Gastroesophageal sphincter (tissue), 4 donors: ENCODE measurements around the gene CNNM4. TPM values are rescaled to one million over a fixed set of nuclear protein-coding genes. Genes with fewer than 3 reads are reported as not detected.

Experiments
- ATAC-seq: fragments of 150-250 bp; one replicate; pipeline ENCODE4 v1.9.1; 2016; ENCODE audit warnings: mild to moderate bottlenecking, moderate library complexity
- H3K27ac ChIP-seq, 4 donors: fragments of 200-600 bp; sonication (generic) in 3 of 4; 1 replicate in 3 of 4; 2 replicates in 1 of 4; pipeline ENCODE4 v1.5.1; 2016 to 2019
- H3K27me3 ChIP-seq: fragments of 200-600 bp; sonication (generic); one replicate; pipeline ENCODE4 v1.5.1; 2019
- H3K36me3 ChIP-seq, 2 donors: fragments of 200-600 bp; sonication (generic); one replicate each; pipeline ENCODE4 v1.5.1; 2019; ENCODE audit warnings: control low read depth in 1 of 2
- H3K4me1 ChIP-seq, 3 donors: fragments of 200-600 bp; sonication (generic); 1 replicate in 2 of 3; 2 replicates in 1 of 3; pipeline ENCODE4 v1.5.1; 2016 to 2019; ENCODE audit warnings: control low read depth in 2 of 3
- H3K4me3 ChIP-seq, 2 donors: fragments of 200-600 bp; sonication (generic); one replicate each; pipeline ENCODE4 v1.5.1; 2019; ENCODE audit warnings: mild to moderate bottlenecking in 1 of 2, moderate library complexity in 1 of 2
- H3K9me3 ChIP-seq, 3 donors: fragments of 200-600 bp; sonication (generic); one replicate each; pipeline ENCODE4 v1.5.1; 2017 to 2019; ENCODE audit warnings: control low read depth in 2 of 3
- EP300 ChIP-seq: sonication (generic); formaldehyde crosslinking; IDR thresholded peaks from one replicate; pipeline ENCODE4 v1.6.1; 2017; ENCODE audit warnings: antibody characterized with exemption, mild to moderate bottlenecking
- POLR2A ChIP-seq, 2 donors: fragments of 450-650 bp; IDR thresholded peaks; one replicate each; pipeline ENCODE4 v1.6.1; 2017; ENCODE audit warnings: antibody characterized with exemption in 2 of 2, mild to moderate bottlenecking in 2 of 2, moderate library complexity in 1 of 2
- POLR2AphosphoS5 ChIP-seq: sonication (generic); formaldehyde crosslinking; IDR thresholded peaks from one replicate; pipeline ENCODE4 v1.6.1; 2017; ENCODE audit warnings: antibody characterized with exemption
- WGBS, 2 donors: methylation state at CpG; one replicate each; pipeline ENCODE4 v1.1.5; 2018; ENCODE audit warnings: low coverage in 1 of 2; 5-methylcytosine and 5-hydroxymethylcytosine counted together
- total RNA-seq, 4 donors: library from RNA; depleted of rRNA; stranded (reverse); fragments of >200 nt; gene quantifications; one replicate each; pipeline ENCODE4 v1.1.0, GENCODE V29; 2016
- TF ChIP-seq, protein P1 (sequence below), 4 experiments: fragments of 200-600 bp in 2 of 4; fragments of 450-650 bp in 2 of 4; sonication (generic) in 1 of 4; IDR thresholded peaks; one replicate each; pipeline ENCODE4 v1.5.1; 2017 to 2019; ENCODE audit warnings: antibody characterized with exemption in 4 of 4, mild to moderate bottlenecking in 2 of 4, moderate library complexity in 2 of 4

Gene CNNM4
- total RNA-seq, 4 donors from 2014 or later = 2.7 to 6.1 (median 5.5) TPM

DNA sequence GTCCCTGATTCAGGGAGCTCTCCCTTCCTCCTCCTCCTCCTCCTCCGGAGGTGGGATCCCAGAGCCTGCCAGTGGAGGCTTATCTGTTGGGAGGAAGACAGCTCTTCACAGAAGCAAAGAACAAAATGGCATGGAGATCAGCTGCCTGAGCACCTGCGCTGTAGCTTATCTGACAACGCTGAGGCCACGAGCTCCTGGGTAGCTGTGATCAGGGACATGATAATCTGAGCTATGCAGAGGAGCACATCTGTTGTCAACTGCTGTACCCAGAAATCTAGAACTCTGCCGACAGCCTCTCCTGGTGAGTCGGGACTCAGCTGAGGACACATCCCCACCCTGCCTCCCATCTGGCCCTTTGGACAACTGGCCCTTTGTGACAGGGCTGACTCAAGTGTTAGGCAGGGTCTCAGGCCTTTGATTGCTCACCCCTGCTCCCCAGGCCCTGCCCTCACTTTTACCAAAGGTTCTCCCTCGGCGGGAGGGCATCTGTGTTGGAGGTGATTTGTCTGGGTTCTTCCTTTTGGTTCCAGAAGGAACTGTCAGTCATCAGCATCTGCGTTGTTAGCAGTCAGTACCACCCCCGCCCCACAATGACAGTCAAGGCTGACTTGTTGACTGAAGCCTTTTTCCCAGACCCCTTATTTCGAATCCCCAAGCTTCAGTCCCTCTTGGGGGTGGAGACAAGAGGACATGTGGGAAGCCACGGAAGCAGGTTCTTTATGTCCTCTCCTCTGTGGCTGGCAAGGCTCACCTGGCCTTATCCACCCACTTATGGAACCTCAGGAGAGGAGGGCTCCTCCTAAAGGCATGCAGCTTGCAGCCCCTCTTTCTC lies 49.5 kb downstream of the CNNM4 start:
- no peak for TF ChIP-seq POLR2AphosphoS5
- TF ChIP-seq POLR2A (IDR thresholded peaks at IDR 0.05) = no peak
- TF ChIP-seq, protein P1, sequence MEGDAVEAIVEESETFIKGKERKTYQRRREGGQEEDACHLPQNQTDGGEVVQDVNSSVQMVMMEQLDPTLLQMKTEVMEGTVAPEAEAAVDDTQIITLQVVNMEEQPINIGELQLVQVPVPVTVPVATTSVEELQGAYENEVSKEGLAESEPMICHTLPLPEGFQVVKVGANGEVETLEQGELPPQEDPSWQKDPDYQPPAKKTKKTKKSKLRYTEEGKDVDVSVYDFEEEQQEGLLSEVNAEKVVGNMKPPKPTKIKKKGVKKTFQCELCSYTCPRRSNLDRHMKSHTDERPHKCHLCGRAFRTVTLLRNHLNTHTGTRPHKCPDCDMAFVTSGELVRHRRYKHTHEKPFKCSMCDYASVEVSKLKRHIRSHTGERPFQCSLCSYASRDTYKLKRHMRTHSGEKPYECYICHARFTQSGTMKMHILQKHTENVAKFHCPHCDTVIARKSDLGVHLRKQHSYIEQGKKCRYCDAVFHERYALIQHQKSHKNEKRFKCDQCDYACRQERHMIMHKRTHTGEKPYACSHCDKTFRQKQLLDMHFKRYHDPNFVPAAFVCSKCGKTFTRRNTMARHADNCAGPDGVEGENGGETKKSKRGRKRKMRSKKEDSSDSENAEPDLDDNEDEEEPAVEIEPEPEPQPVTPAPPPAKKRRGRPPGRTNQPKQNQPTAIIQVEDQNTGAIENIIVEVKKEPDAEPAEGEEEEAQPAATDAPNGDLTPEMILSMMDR (IDR thresholded peaks at IDR 0.05) = no peak
- TF ChIP-seq EP300 = no peak
- Histone ChIP-seq H3K4me3 (no peak overlapping the region), H3K9me3 (no peaks in the 10 kb centered on the region), H3K4me1 (peaks cover 0 to 15% (median 3%) of the 10 kb centered on the region in 3 donors), H3K27me3 (no peaks in the 10 kb centered on the region), H3K36me3 (peaks cover 0 to 39% of the 10 kb centered on the region in 2 donors), H3K27ac (no peak overlapping the region)
- 70 to 90% methylated on average over 2 to 5 of the region's 12 CpGs for WGBS, 2 donors
- no peak for ATAC-seq

DNA sequence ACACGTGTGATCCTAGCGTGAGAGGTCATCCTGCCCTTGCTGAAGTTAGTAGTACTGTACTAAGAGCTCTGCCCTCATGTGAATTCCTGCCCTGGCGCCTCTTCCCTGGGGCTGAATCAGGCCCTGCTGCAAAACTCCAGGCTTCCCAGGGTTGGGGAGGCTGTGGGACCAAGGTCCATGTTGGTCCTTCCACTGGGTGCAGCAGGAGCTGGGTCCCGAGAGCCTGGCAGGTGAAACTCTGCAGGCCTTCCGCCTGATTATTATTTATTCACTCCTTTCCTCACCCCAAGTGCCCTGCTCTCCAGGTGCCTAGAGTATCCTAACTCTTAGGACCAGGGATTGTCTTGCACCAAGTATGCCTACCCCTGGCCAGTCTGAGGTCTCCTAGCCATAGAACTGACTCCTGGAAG lies 50.1 kb downstream of the CNNM4 start:
- no peaks in the 10 kb centered on the region for H3K27me3 ChIP-seq
- H3K27ac ChIP-seq = no peak overlapping the region
- H3K4me3 ChIP-seq = no peak overlapping the region
- no peak for ATAC-seq
- 85% methylated on average over 2 of the region's 5 CpGs; no CpG with 5 or more reads in 1 of the 2 donors for WGBS, 2 donors
- H3K9me3 ChIP-seq = no peaks in the 10 kb centered on the region
- H3K4me1 ChIP-seq = peaks cover 0 to 18% (median 4%) of the 10 kb centered on the region in 3 donors
- peaks cover 0 to 39% of the 10 kb centered on the region in 2 donors for H3K36me3 ChIP-seq
- TF ChIP-seq EP300 (no peak), POLR2A (IDR thresholded peaks at IDR 0.05) (no peak), POLR2AphosphoS5 (no peak)
- TF ChIP-seq, protein P1 (IDR thresholded peaks at IDR 0.05) = no peak

DNA sequence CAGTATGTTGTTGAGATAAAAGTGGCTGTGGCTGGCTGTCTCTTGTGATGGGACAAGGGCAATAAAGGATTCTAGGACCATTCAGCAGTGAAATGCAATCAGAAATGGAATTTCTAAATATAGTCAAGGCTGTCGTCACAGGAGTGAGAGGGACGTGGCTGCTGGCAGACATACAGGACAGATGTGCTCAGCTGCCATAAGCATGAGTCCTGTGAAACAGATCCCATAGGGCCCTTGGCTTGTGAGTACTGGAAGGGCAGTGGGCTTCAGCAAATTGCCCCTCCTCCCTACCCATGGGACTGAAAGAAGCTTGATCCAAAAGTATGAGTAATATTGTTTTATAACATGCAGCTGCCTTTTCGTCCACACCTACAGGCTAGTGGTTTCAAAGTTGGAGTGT lies 51.2 kb downstream of the CNNM4 start:
- TF ChIP-seq, protein P1 (IDR thresholded peaks at IDR 0.05) = no peak
- TF ChIP-seq POLR2A (IDR thresholded peaks at IDR 0.05) = no peak
- TF ChIP-seq EP300 = no peak
- TF ChIP-seq POLR2AphosphoS5 = no peak
- peaks cover 0 to 19% (median 4%) of the 10 kb centered on the region in 3 donors for H3K4me1 ChIP-seq
- H3K27ac ChIP-seq = peak overlapping the region in 1 of 4 donors; percentile 31
- no peaks in the 10 kb centered on the region for H3K9me3 ChIP-seq
- peak; percentile 10 for ATAC-seq
- WGBS, 2 donors = 0 to 20% methylated on average over 2 to 3 of the region's 3 CpGs
- H3K4me3 ChIP-seq = no peak overlapping the region
- no peaks in the 10 kb centered on the region for H3K27me3 ChIP-seq
- H3K36me3 ChIP-seq = peaks cover 0 to 39% of the 10 kb centered on the region in 2 donors

DNA sequence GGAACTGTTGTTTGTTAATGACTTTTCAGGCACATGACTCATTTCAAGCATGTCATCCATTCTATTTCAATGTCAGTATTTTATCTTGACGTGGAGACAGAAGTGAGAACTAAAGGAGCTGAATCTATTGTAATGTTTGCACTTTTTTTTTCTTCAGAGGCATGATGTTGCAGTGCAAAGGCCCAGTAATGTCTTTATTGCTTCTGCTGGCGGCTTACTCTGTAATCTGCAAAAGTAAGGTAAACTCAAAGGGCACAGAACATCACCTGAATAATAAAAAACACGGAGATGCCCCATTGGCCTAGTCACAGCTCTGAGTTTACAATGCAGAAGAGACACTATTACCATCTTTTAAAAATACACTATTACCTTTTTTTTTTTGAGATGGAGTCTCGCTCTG lies 53.0 kb downstream of the CNNM4 start:
- Histone ChIP-seq H3K27ac (no peak overlapping the region), H3K9me3 (no peaks in the 10 kb centered on the region), H3K4me3 (no peak overlapping the region), H3K27me3 (no peaks in the 10 kb centered on the region), H3K36me3 (peaks cover 0 to 34% of the 10 kb centered on the region in 2 donors), H3K4me1 (peaks cover 4 to 36% (median 19%) of the 10 kb centered on the region in 3 donors)
- no peak for ATAC-seq
- WGBS, 2 donors = 86 to 88% methylated on average over 2 to 4 of the region's 4 CpGs
- TF ChIP-seq POLR2A (IDR thresholded peaks at IDR 0.05) (no peak), EP300 (no peak), POLR2AphosphoS5 (no peak)
- TF ChIP-seq, protein P1 (IDR thresholded peaks at IDR 0.05) = no peak
